K562 (cell line): Measurements from ENCODE around the gene ITM2B. TPM values are rescaled to one million over a fixed set of nuclear protein-coding genes. Genes with fewer than 3 reads are reported as not detected.

Experiments used
- ATAC-seq: fragments of 200-7000 bp; cut with Tn5 transposase; 3 replicates; pipeline ENCODE4 v1.9.1; 2020; ENCODE audit warnings: moderate library complexity
- BruUV-seq: library from RNA; stranded (reverse); fragments of 400-500 nt; replicated peaks from 2 replicates; lab custom pipeline; 2021; lab: Mats Ljungman, UMichigan
- CTCF ChIA-PET: fragments of 300-600 bp; formaldehyde crosslinking; extraction: SDS; loops from one replicate; lab custom pipeline; 2021; ENCODE audit warnings: low intra/inter-chr PET ratio; lab: Yijun Ruan, JAX
- POLR2A ChIA-PET: fragments of 300-600, 350-650 bp; sonication (Branson Sonifier 250); formaldehyde crosslinking; extraction: SDS; loops from one replicate; lab custom pipeline; 2021; ENCODE audit warnings: antibody characterized with exemption, inconsistent platforms; lab: Yijun Ruan, JAX
- DNase-seq, 4 experiments: peaks; one replicate each; pipeline versions ENCODE4 v3.0.0 to v3.0.0-alpha.2; 2011 to 2018; ENCODE audit warnings: low spot score in 3 of 4, mixed read lengths in 3 of 4; ENCODE audit errors: extremely low read depth in 1 of 4
- FAIRE-seq: peaks from 2 replicates; lab custom pipeline; 2011; peaks lifted over from hg19 to GRCh38; lab: Jason Lieb, UNC
- H2AFZ ChIP-seq: 2 replicates; pipeline ENCODE4 v1.6.0; 2011; ENCODE audit warnings: low read depth, low read length, control low read depth, inconsistent platforms
- H3K27ac ChIP-seq: fragments of 200-600 bp; 3 replicates; pipeline ENCODE4 v1.8.0; 2011; ENCODE audit warnings: low read depth, mild to moderate bottlenecking, control low read depth, inconsistent platforms, low read length, moderate library complexity, mixed read lengths; ENCODE audit errors: extremely low read depth
- H3K27me3 ChIP-seq, 2 experiments: fragments of 300-600 bp in 1 of 2; 2 replicates in 1 of 2; 3 replicates in 1 of 2; pipeline versions ENCODE4 v1.6.0 to v1.8.0; 2011; ENCODE audit warnings: inconsistent platforms in 2 of 2, low read length in 2 of 2, mild to moderate bottlenecking in 1 of 2, mixed read lengths in 1 of 2, moderate library complexity in 1 of 2; ENCODE audit not compliant: control insufficient read depth in 2 of 2, insufficient read depth in 2 of 2
- H3K36me3 ChIP-seq: fragments of 300-600 bp; 3 replicates; pipeline ENCODE4 v1.8.0; 2011; ENCODE audit warnings: mild to moderate bottlenecking, low read length, inconsistent platforms; ENCODE audit not compliant: control insufficient read depth, insufficient read depth
- H3K4me1 ChIP-seq, 2 experiments: fragments of 200-600 bp in 1 of 2; replicated peaks in 1 of 2; 2 replicates in 1 of 2; 3 replicates in 1 of 2; pipeline versions ENCODE4 v1.5.1 to v1.8.0; 2011; ENCODE audit warnings: inconsistent platforms in 2 of 2, low read length in 2 of 2, mild to moderate bottlenecking in 1 of 2, mixed read lengths in 1 of 2, moderate library complexity in 1 of 2; ENCODE audit not compliant: control insufficient read depth in 2 of 2, insufficient read depth in 2 of 2
- H3K4me2 ChIP-seq: 2 replicates; pipeline ENCODE4 v1.6.1; 2011; ENCODE audit warnings: low read length, control low read depth, inconsistent platforms, mixed read lengths; ENCODE audit not compliant: insufficient read depth
- H3K4me3 ChIP-seq: fragments of 200-600 bp; sonication (generic), shearing (Covaris generic); 2 replicates; pipeline ENCODE4 v1.5.1; 2016; ENCODE audit warnings: control low read depth, inconsistent platforms
- H3K79me2 ChIP-seq: fragments of 200-600 bp; 3 replicates; pipeline ENCODE4 v1.8.0; 2011; ENCODE audit warnings: low read length, inconsistent platforms; ENCODE audit not compliant: control insufficient read depth, insufficient read depth
- H3K9ac ChIP-seq, 2 experiments: 2 replicates each; pipeline versions ENCODE4 v1.6.0 to v1.6.1; 2011; ENCODE audit warnings: low read depth in 2 of 2, low read length in 2 of 2, control low read depth in 1 of 2, inconsistent platforms in 1 of 2, mild to moderate bottlenecking in 1 of 2, mixed read lengths in 1 of 2; ENCODE audit not compliant: insufficient read depth in 1 of 2
- H3K9me1 ChIP-seq: one replicate; pipeline ENCODE4 v1.6.0; 2011; ENCODE audit warnings: inconsistent platforms, mild to moderate bottlenecking, low read length, moderate library complexity; ENCODE audit not compliant: control insufficient read depth, insufficient read depth
- H3K9me3 ChIP-seq: replicated peaks from 2 replicates; pipeline ENCODE4 v1.5.1; 2011; ENCODE audit warnings: low read depth, low read length, inconsistent platforms; ENCODE audit not compliant: control insufficient read depth, insufficient read depth
- H4K20me1 ChIP-seq: replicated peaks from 2 replicates; pipeline ENCODE4 v1.6.1; 2011; ENCODE audit warnings: low read length, inconsistent platforms, mixed read lengths; ENCODE audit not compliant: control insufficient read depth, insufficient read depth
- BRCA1 ChIP-seq, 2 experiments: fragments of 450-650 bp in 1 of 2; sonication (generic) in 1 of 2; formaldehyde crosslinking in 1 of 2; IDR thresholded peaks; 2 replicates each; pipeline versions ENCODE4 v1.5.0 to v1.6.1; 2017 to 2020; ENCODE audit warnings: mild to moderate bottlenecking in 1 of 2, missing genetic modification reagents in 1 of 2
- CBX5 ChIP-seq: IDR thresholded peaks from 2 replicates; pipeline ENCODE4 v1.6.1; 2014; ENCODE audit warnings: low read depth, borderline replicate concordance
- HMG20A ChIP-seq: fragments of 450-650 bp; formaldehyde crosslinking; conservative IDR thresholded peaks from 2 replicates; pipeline ENCODE4 v1.4.0; 2020; ENCODE audit warnings: mild to moderate bottlenecking, mixed read lengths
- MCM7 ChIP-seq, 2 experiments: fragments of 450-650 bp; IDR thresholded peaks; 2 replicates each; pipeline ENCODE4 v1.6.1; 2016 to 2018
- PHB ChIP-seq: fragments of 250-450 bp; sonication (Bioruptor Pico); IDR thresholded peaks from 2 replicates; pipeline ENCODE4 v1.5.0; 2021
- POLR3G ChIP-seq: IDR thresholded peaks from 2 replicates; pipeline ENCODE4 v1.6.1; 2011; ENCODE audit not compliant: insufficient read length, insufficient replicate concordance; ENCODE audit errors: extremely low read depth
- RB1 ChIP-seq: fragments of 450-650 bp; IDR thresholded peaks from 2 replicates; pipeline ENCODE4 v1.6.1; 2017; ENCODE audit warnings: low read depth, mild to moderate bottlenecking
- RUNX1 ChIP-seq: sonication (generic); IDR thresholded peaks from 2 replicates; pipeline ENCODE4 v1.6.1; 2016; ENCODE audit warnings: antibody characterized with exemption, low read depth
- SMAD2 ChIP-seq: fragments of 150-350 bp; IDR thresholded peaks from 2 replicates; pipeline ENCODE4 v1.6.1; 2014; ENCODE audit warnings: low read depth, mild to moderate bottlenecking, low read length
- SMARCE1 ChIP-seq: fragments of 450-650 bp; IDR thresholded peaks from 2 replicates; pipeline ENCODE4 v1.7.1; 2016; ENCODE audit warnings: mild to moderate bottlenecking
- TEAD1 ChIP-seq, 2 experiments: fragments of 450-650 bp in 1 of 2; sonication (generic) in 1 of 2; formaldehyde crosslinking; IDR thresholded peaks; 2 replicates each; pipeline versions ENCODE4 v1.4.0 to v1.8.0; 2020 to 2022; ENCODE audit warnings: mild to moderate bottlenecking in 2 of 2, missing genetic modification reagents in 1 of 2
- ZNF347 ChIP-seq: fragments of 450-650 bp; formaldehyde crosslinking; IDR thresholded peaks from 2 replicates; pipeline ENCODE4 v1.4.0; 2020; ENCODE audit warnings: low read depth, mild to moderate bottlenecking, moderate library complexity
- ZNF57 ChIP-seq: fragments of 450-650 bp; formaldehyde crosslinking; IDR thresholded peaks from 2 replicates; pipeline ENCODE4 v1.4.0; 2020; ENCODE audit warnings: mild to moderate bottlenecking, moderate library complexity
- WGBS: fragments of 100-300 bp; shearing (Covaris generic); methylation state at CpG from one replicate; pipeline ENCODE4 v1.1.6; 2016; ENCODE audit warnings: low coverage, mixed read lengths; ENCODE audit not compliant: insufficient coverage; ENCODE audit errors: missing lambda C conversion rate; 5-methylcytosine and 5-hydroxymethylcytosine counted together
- in situ Hi-C: fragments of 300-500 bp; cut with MboI; formaldehyde crosslinking; loops from 4 replicates; pipeline ENCODE4 v1.15.0; 2018; ENCODE audit warnings: inconsistent platforms, mixed read lengths
- intact Hi-C: fragments of 100-400 bp; cut with micrococcal nuclease; formaldehyde crosslinking; loops from 2 replicates; pipeline ENCODE4 v1.14.2; 2022
- polyA plus RNA-seq, 8 experiments: library from polyadenylated mRNA; depleted of rRNA in 4 of 8; stranded (reverse) in 5 of 8; unstranded in 3 of 8; fragments of >200 nt; fragmentation: Nextera tagmentation in 2 of 8; fragmentation: Illumina TruSeq in 1 of 8; extraction: Ambion mirVana in 2 of 8; extraction: Trizol in 1 of 8; gene quantifications; 2 replicates each; pipeline versions ENCODE4 v1.2.1 to v1.2.3, GENCODE V29; 2011 to 2014; ENCODE audit warnings: inconsistent platforms in 1 of 8, missing spikeins in 1 of 8
- total RNA-seq, 7 experiments: library from RNA; depleted of rRNA in 6 of 7; stranded (reverse); fragments of >200 nt in 6 of 7; fragmentation: Illumina TruSeq in 2 of 7; extraction: Trizol in 2 of 7; gene quantifications; 2 replicates each; pipeline versions ENCODE4 v1.2.1 to v1.2.3, GENCODE V29; 2011 to 2021; ENCODE audit warnings: low replicate concordance in 1 of 7
- TF ChIP-seq, protein P1 (sequence below): fragments of 450-650 bp; formaldehyde crosslinking; IDR thresholded peaks from 2 replicates; pipeline ENCODE4 v1.4.0; 2022; ENCODE audit warnings: missing genetic modification characterization
- TF ChIP-seq, protein P2 (sequence below): sonication (generic); formaldehyde crosslinking; IDR thresholded peaks from 2 replicates; pipeline ENCODE4 v1.8.1; 2022; ENCODE audit warnings: missing genetic modification reagents
- TF ChIP-seq, protein P3 (sequence below): fragments of 150-350 bp; IDR thresholded peaks from 2 replicates; pipeline ENCODE4 v1.6.1; 2014; ENCODE audit warnings: low read depth, mild to moderate bottlenecking, low read length, borderline replicate concordance

The ITM2B gene
- total and polyA plus RNA-seq, 9 of the 15 experiments (the other 6 are each of a cell fraction or from before 2014, with no cell fraction given), result 22.0 to 83.8 (median 45.0) TPM

DNA sequence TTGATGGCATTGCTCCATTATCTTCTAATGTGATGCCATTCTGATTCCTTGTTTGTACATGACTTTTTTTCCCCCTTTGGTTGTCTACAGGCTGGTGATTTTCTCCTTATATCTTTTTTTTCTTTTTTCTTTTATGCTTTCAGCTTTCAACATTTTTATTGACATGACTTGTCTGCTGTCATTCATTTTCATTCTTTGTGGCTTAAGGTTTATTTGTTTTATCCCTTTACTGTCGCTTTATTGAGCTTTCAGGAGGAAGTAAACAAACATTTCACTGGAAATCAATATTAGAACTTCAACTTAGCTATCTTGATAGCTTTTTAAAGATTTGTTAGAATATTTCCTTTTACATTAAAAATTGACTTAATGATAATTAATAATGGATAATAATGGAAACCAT, 9.7 kb downstream of the ITM2B start (continued):
- TF ChIP-seq RUNX1 (no peak), BRCA1 (IDR thresholded peaks at IDR 0.05) (no peak), BRCA1 (CRISPR knock-in tag; IDR thresholded peaks at IDR 0.05) (no peak), RB1 (no peak)

DNA sequence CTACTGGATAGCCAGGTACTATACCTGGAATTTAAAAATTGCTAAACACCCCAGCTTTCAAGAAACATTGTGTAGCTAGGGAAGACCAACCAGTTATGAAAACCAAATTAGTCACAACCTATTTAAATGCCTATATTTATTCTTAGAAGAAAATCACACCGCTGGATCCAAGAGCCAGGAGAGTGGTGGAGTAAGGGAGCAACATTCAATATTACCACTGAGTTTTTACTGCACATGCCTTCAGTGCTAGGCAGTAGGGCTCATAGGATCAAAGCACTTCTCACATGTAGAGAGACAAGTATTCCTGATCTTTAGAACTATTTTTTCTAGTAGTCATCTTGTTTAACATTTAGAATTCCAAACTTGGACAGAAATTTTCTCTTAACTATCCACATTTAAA, 11.2 kb downstream of the ITM2B start:
- Histone ChIP-seq H3K9me1 (no peaks in the 10 kb centered on the region), H3K36me3 (peaks cover under 1% of the 10 kb centered on the region; the same call in 1 of the 3 replicates), H3K9ac (no peak overlapping the region), H3K4me1 (no peaks in the 10 kb centered on the region)
- FAIRE-seq (no peak), ATAC-seq (peak; percentile 52; the same call in 2 of the 3 replicates)
- TF ChIP-seq, protein P1, sequence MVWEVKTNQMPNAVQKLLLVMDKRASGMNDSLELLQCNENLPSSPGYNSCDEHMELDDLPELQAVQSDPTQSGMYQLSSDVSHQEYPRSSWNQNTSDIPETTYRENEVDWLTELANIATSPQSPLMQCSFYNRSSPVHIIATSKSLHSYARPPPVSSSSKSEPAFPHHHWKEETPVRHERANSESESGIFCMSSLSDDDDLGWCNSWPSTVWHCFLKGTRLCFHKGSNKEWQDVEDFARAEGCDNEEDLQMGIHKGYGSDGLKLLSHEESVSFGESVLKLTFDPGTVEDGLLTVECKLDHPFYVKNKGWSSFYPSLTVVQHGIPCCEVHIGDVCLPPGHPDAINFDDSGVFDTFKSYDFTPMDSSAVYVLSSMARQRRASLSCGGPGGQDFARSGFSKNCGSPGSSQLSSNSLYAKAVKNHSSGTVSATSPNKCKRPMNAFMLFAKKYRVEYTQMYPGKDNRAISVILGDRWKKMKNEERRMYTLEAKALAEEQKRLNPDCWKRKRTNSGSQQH (CRISPR knock-in tag), result no peak
- TF ChIP-seq POLR3G (no peak), PHB (CRISPR knock-in tag) (no peak), HMG20A (CRISPR knock-in tag) (no peak), TEAD1 (CRISPR knock-in tag; IDR thresholded peaks at IDR 0.05) (no peak), ZNF347 (CRISPR knock-in tag) (no peak), SMARCE1 (no peak), ZNF57 (CRISPR knock-in tag) (no peak), RB1 (no peak), MCM7 (IDR thresholded peaks at IDR 0.05) (no peak), SMAD2 (no peak), CBX5 (no peak)
- TF ChIP-seq, protein P2, sequence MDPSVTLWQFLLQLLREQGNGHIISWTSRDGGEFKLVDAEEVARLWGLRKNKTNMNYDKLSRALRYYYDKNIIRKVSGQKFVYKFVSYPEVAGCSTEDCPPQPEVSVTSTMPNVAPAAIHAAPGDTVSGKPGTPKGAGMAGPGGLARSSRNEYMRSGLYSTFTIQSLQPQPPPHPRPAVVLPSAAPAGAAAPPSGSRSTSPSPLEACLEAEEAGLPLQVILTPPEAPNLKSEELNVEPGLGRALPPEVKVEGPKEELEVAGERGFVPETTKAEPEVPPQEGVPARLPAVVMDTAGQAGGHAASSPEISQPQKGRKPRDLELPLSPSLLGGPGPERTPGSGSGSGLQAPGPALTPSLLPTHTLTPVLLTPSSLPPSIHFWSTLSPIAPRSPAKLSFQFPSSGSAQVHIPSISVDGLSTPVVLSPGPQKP (CRISPR knock-in tag), result no peak
- TF ChIP-seq, protein P3, sequence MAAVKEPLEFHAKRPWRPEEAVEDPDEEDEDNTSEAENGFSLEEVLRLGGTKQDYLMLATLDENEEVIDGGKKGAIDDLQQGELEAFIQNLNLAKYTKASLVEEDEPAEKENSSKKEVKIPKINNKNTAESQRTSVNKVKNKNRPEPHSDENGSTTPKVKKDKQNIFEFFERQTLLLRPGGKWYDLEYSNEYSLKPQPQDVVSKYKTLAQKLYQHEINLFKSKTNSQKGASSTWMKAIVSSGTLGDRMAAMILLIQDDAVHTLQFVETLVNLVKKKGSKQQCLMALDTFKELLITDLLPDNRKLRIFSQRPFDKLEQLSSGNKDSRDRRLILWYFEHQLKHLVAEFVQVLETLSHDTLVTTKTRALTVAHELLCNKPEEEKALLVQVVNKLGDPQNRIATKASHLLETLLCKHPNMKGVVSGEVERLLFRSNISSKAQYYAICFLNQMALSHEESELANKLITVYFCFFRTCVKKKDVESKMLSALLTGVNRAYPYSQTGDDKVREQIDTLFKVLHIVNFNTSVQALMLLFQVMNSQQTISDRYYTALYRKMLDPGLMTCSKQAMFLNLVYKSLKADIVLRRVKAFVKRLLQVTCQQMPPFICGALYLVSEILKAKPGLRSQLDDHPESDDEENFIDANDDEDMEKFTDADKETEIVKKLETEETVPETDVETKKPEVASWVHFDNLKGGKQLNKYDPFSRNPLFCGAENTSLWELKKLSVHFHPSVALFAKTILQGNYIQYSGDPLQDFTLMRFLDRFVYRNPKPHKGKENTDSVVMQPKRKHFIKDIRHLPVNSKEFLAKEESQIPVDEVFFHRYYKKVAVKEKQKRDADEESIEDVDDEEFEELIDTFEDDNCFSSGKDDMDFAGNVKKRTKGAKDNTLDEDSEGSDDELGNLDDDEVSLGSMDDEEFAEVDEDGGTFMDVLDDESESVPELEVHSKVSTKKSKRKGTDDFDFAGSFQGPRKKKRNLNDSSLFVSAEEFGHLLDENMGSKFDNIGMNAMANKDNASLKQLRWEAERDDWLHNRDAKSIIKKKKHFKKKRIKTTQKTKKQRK, result no peak
- TF ChIP-seq, all 486 proteins: peak for 0
- 80% methylated on average over 1 of the region's 1 CpG for WGBS
- POLR2A ChIA-PET, result interaction anchor here (1.3 kb wide), 1 partner anchor 11 kb away, joined by 3 read pairs; the partner anchor contains the start of gene ITM2B
- no peak overlapping the region for H2AFZ ChIP-seq
- H3K27me3 ChIP-seq, result no peaks in the 10 kb centered on the region
- no peak overlapping the region for H3K4me3 ChIP-seq
- H3K79me2 ChIP-seq, result peaks cover 2% of the 10 kb centered on the region; the same call in 1 of the 3 replicates
- BruUV-seq, result no TSS peak
- intact Hi-C loops (no loop called here), in situ Hi-C loops (no loop called here)
- no peak overlapping the region for H3K4me2 ChIP-seq
- H3K27ac ChIP-seq, result no peak overlapping the region
- no peaks in the 10 kb centered on the region for H4K20me1 ChIP-seq
- CTCF ChIA-PET, result no interaction called here
- no peak for DNase-seq
- H3K9me3 ChIP-seq, result no peaks in the 10 kb centered on the region
